ENCODE measurements around the gene GPM6B. TPM values are rescaled to one million over a fixed set of nuclear protein-coding genes. Genes with fewer than 3 reads are reported as not detected.

GPM6B gene, protein sequence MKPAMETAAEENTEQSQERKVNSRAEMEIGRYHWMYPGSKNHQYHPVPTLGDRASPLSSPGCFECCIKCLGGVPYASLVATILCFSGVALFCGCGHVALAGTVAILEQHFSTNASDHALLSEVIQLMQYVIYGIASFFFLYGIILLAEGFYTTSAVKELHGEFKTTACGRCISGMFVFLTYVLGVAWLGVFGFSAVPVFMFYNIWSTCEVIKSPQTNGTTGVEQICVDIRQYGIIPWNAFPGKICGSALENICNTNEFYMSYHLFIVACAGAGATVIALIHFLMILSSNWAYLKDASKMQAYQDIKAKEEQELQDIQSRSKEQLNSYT
- total RNA-seq (not detected in 2 replicates), polyA plus RNA-seq (0.16 and 0.30 TPM in 2 replicates), polyA minus RNA-seq (1.4 TPM in 1 of 2 replicates, not detected in the other), Bru-seq, nascent RNA (percentile 8 among the genes with signal in this experiment), BruChase-seq, experiment 1, labeled RNA remaining after a 6-hour chase (percentile 8 among the genes with signal in this experiment), BruChase-seq, experiment 2, labeled RNA remaining after a 2-hour chase (percentile 5 among the genes with signal in this experiment)
- polyA plus RNA-seq (2011; cell fraction: cytosol; rRNA removed) = 0.04 TPM in 1 of 2 replicates, not detected in the other
- not detected in 2 replicates for polyA plus RNA-seq (2011; cell fraction: nucleus; rRNA removed)
- polyA plus RNA-seq (2012) = 0.15 and 0.28 TPM in 2 replicates
- polyA minus RNA-seq (2011; cell fraction: cytosol; rRNA and poly(A)+ RNA removed) = not detected
- polyA minus RNA-seq (2011; cell fraction: nucleus; rRNA and poly(A)+ RNA removed) = 0.19 TPM in 1 of 2 replicates, not detected in the other
- long read RNA-seq, partial matches to known transcripts = 3 of 3 reads
- long read RNA-seq, other reads (novel, unspliced or antisense) = 0 of 3 reads

DNA sequence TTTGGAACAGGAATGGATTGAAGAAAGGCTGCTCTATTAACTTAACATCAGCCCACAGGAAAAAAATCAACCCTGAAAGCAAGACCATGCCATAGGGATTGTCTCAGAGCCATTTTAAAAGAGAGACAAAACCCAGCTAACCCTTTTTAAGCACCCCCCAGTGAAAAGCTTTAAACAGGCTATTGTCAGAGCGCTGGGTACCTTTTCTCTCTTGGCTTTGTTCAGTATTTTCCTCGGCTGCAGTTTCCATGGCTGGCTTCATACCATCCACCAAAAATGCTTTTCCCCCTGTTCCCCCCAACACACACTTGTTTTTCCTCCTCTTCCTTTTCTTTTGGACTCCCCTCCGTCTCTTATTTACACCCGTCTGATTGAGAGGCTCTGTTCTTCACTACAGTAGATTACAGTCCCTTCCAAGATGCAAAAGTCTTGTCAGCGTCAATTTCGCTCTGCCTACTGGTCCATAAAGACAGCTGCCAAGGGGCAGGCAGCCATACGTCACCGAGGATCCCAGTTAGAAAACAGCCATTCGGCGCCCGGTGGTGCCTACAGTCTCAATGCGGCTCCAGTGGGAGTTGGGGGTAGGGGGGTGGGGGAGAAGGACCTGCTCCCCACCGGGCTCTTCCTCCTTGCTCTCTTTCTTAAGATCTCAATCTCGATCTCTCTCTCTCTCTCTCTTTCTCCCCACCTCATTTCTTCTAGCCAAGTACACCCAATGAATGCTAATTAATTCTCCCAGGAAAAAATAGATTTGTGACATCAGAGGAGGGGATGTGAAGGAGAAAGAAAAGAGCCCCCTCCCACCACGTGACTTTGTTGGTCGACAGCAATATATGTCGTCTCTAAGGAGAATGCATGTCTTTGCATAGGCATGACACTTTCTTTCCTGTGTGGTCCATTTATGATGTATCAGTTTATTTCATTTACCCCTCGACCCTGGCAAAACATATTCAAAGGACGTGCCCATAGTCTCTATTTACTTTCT is at the start of gene GPM6B:
Gene GPM6B, minus strand, starts transcription at position 451 of the 985 bp plus-strand sequence. Its CDS starts 189 bp downstream, at position 262.
- Histone ChIP-seq H2AFZ (ENCODE audit: low read depth, low read length) (no peak within 1 kb of the TSS), H3K4me3 (replicated peaks in 1 of 3; ENCODE audit: insufficient read depth in 1 of 3, low read depth in 1 of 3, low read length in 3 of 3) (no peak within 1 kb of the TSS), H3K4me1 (ENCODE audit: control insufficient read depth, extremely low read depth, insufficient read depth, low read length) (no peaks in the 10 kb centered on the region), H3K9me3 (replicated peaks; ENCODE audit: control insufficient read depth, insufficient read depth, low read length) (no peaks in the 10 kb centered on the region), H3K9ac (replicated peaks; ENCODE audit: extremely low read depth, insufficient read depth, low read length) (no peak within 1 kb of the TSS), H3K27ac (ENCODE audit: insufficient read depth, low read depth, low read length) (no peak within 1 kb of the TSS), H3K36me3 (ENCODE audit: control insufficient read depth in 2 of 2, extremely low read depth in 1 of 2, insufficient read depth in 2 of 2, low read length in 2 of 2) (no peaks in the 10 kb centered on the region), H3K9me1 (replicated peaks; ENCODE audit: control insufficient read depth, extremely low read depth, insufficient read depth, low read length) (no peaks in the 10 kb centered on the region), H3K79me2 (ENCODE audit: control insufficient read depth, insufficient read depth, low read length) (no peaks in the 10 kb centered on the region), H4K20me1 (replicated peaks; ENCODE audit: control insufficient read depth, extremely low read depth, insufficient read depth, low read length) (no peaks in the 10 kb centered on the region), H3K4me2 (ENCODE audit: insufficient read depth, low read length) (no peak within 1 kb of the TSS), H3K27me3 (ENCODE audit: control insufficient read depth in 2 of 2, insufficient read depth in 2 of 2, low read length in 2 of 2) (no peaks in the 10 kb centered on the region)
- TF ChIP-seq, protein P1, sequence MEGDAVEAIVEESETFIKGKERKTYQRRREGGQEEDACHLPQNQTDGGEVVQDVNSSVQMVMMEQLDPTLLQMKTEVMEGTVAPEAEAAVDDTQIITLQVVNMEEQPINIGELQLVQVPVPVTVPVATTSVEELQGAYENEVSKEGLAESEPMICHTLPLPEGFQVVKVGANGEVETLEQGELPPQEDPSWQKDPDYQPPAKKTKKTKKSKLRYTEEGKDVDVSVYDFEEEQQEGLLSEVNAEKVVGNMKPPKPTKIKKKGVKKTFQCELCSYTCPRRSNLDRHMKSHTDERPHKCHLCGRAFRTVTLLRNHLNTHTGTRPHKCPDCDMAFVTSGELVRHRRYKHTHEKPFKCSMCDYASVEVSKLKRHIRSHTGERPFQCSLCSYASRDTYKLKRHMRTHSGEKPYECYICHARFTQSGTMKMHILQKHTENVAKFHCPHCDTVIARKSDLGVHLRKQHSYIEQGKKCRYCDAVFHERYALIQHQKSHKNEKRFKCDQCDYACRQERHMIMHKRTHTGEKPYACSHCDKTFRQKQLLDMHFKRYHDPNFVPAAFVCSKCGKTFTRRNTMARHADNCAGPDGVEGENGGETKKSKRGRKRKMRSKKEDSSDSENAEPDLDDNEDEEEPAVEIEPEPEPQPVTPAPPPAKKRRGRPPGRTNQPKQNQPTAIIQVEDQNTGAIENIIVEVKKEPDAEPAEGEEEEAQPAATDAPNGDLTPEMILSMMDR (IDR thresholded peaks at IDR 0.05; ENCODE audit: extremely low read depth in 1 of 2, insufficient read depth in 1 of 2, low read depth in 1 of 2, low read length in 2 of 2) = no peak
- TF ChIP-seq EZH2 (IDR thresholded peaks at IDR 0.05; ENCODE audit: borderline replicate concordance, low read depth, low read length, severe bottlenecking) (no peak), FOS (IDR thresholded peaks at IDR 0.05; ENCODE audit: borderline replicate concordance, insufficient read depth, low read length) (no peak), POLR2AphosphoS5 (IDR thresholded peaks at IDR 0.05; ENCODE audit: insufficient read depth, low read depth, low read length) (no peak), MYC (IDR thresholded peaks at IDR 0.05; ENCODE audit: low read depth, low read length) (no peak), JUN (IDR thresholded peaks at IDR 0.05; ENCODE audit: borderline replicate concordance, insufficient read depth, insufficient read length, low read depth) (no peak), GATA2 (IDR thresholded peaks at IDR 0.05; ENCODE audit: insufficient read depth, insufficient read length, low read depth, low read length) (no peak), POLR2A (IDR thresholded peaks at IDR 0.05; ENCODE audit: low read depth, low read length) (no peak)
- TF ChIP-seq, protein P2, sequence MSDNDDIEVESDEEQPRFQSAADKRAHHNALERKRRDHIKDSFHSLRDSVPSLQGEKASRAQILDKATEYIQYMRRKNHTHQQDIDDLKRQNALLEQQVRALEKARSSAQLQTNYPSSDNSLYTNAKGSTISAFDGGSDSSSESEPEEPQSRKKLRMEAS (IDR thresholded peaks at IDR 0.05; ENCODE audit: insufficient read depth, insufficient read length) = no peak
- intact Hi-C loops (cut with micrococcal nuclease) = no loop called here
- FAIRE-seq (no peak), DNase-seq (ENCODE audit: low read depth, low spot score) (no peak)
- POLR2A ChIA-PET = no interaction called here
- CTCF ChIA-PET = no interaction called here
- no TSS peak for BruUV-seq (replicated peaks)
- dilution Hi-C loops (cut with MboI; ENCODE audit: extremely low pct_ligation_motif_present, low sequenced_read_pairs) = no loop called here
